ENCODE data around the gene GET3. TPM values are rescaled to one million over a fixed set of nuclear protein-coding genes. Genes with fewer than 3 reads are reported as not detected.

The GET3 gene
- total and polyA plus RNA-seq, 2 of the 4 experiments (the other 2 are of a cell fraction) = 129 to 152 TPM

- no peak overlapping the region for H3K9ac ChIP-seq (ENCODE audit: low read depth, low read length)
- peaks cover 5 to 18% of the 10 kb centered on the region in 2 experiments for H3K79me1 ChIP-seq (ENCODE audit: low read depth in 1 of 2, low read length in 2 of 2)
- H2BK20ac ChIP-seq (ENCODE audit: low read depth, low read length) = no peak overlapping the region
- 91% methylated on average over 23 of the region's 33 CpGs; no CpG with 5 or more reads in 1 of the 2 experiments for WGBS, 2 experiments (ENCODE audit: extremely low coverage in 2 of 2, insufficient read length in 1 of 2)
- no peak overlapping the region for H2BK120ac ChIP-seq (ENCODE audit: low read depth, low read length)
- H2AK9ac ChIP-seq (replicated peaks; ENCODE audit: low read depth, low read length, poor library complexity) = peak overlapping the region; percentile 24
- no peak overlapping the region for H2AFZ ChIP-seq (replicated peaks; ENCODE audit: low read length, poor library complexity)
- H4K20me1 ChIP-seq (ENCODE audit: insufficient read depth, low read length) = peaks cover 14% of the 10 kb centered on the region
- H3K14ac ChIP-seq (replicated peaks; ENCODE audit: low read depth, low read length) = no peak overlapping the region
- peaks cover 72% of the 10 kb centered on the region for H3K36me3 ChIP-seq (ENCODE audit: control insufficient read depth, insufficient read depth, low read length)
- no peaks in the 10 kb centered on the region for H3K27me3 ChIP-seq (ENCODE audit: control insufficient read depth, insufficient read depth, low read length)
- ChIA-PET POLR2A (ENCODE audit: unreplicated experiment) (no interaction called here), CTCF (no interaction called here)
- H3K4me1 ChIP-seq (ENCODE audit: control insufficient read depth, insufficient read depth, low read length) = no peaks in the 10 kb centered on the region
- H3K56ac ChIP-seq (ENCODE audit: extremely low read depth, insufficient read depth, low read length) = no peak overlapping the region
- H2AK5ac ChIP-seq (ENCODE audit: low read depth, low read length) = no peak overlapping the region
- no peaks in the 10 kb centered on the region for H3K9me1 ChIP-seq (ENCODE audit: insufficient read depth, low read length)
- intact Hi-C loops (cut with micrococcal nuclease) (no loop called here), in situ Hi-C loops (cut with MboI; ENCODE audit: low sequenced_read_pairs) (no loop called here), dilution Hi-C loops (cut with HindIII; ENCODE audit: low sequenced_read_pairs, unreplicated experiment) (no loop called here)
- H3K4me2 ChIP-seq (ENCODE audit: low read depth, low read length) = no peak overlapping the region
- H3K4me3 ChIP-seq (ENCODE audit: insufficient read depth, low read depth, low read length) = no peak overlapping the region
- no peak overlapping the region for H4K91ac ChIP-seq (ENCODE audit: insufficient read depth, low read depth, low read length)
- H3K18ac ChIP-seq (ENCODE audit: low read depth, low read length) = no peak overlapping the region
- no peak overlapping the region for H4K5ac ChIP-seq (ENCODE audit: low read depth, low read length)
- H3K27ac ChIP-seq (ENCODE audit: insufficient read depth, low read length) = no peak overlapping the region
- H3K9me3 ChIP-seq (ENCODE audit: control insufficient read depth, insufficient read depth, low read length) = no peaks in the 10 kb centered on the region
- no peak overlapping the region for H3K23ac ChIP-seq (ENCODE audit: low read depth, low read length)
- DNase-seq = no peak
- no peak overlapping the region for H4K8ac ChIP-seq (ENCODE audit: low read depth in 2 of 2, low read length in 2 of 2)
- H2BK5ac ChIP-seq (ENCODE audit: low read depth, low read length, poor library complexity, severe bottlenecking) = no peak overlapping the region
- TF ChIP-seq RCOR1 (IDR thresholded peaks at IDR 0.05; ENCODE audit: insufficient replicate concordance, low read length) (no peak), USF2 (IDR thresholded peaks at IDR 0.05; ENCODE audit: low read depth, low read length) (no peak), ELK1 (IDR thresholded peaks at IDR 0.05; ENCODE audit: borderline replicate concordance, low read depth, low read length) (no peak), MXI1 (IDR thresholded peaks at IDR 0.05; ENCODE audit: borderline replicate concordance, low read depth, low read length) (no peak), FOS (IDR thresholded peaks at IDR 0.05; ENCODE audit: low read depth, low read length) (no peak), CTCF (conservative IDR thresholded peaks at IDR 0.05; ENCODE audit: low read depth, low read length) (no peak), SMC3 (IDR thresholded peaks at IDR 0.05; ENCODE audit: low read depth, low read length) (no peak), RFX5 (IDR thresholded peaks at IDR 0.05; ENCODE audit: low read depth, low read length) (no peak), POLR2A (IDR thresholded peaks at IDR 0.05; ENCODE audit: low read depth, low read length) (no peak), MAZ (IDR thresholded peaks at IDR 0.05; ENCODE audit: borderline replicate concordance, low read depth, low read length) (no peak), CHD1 (IDR thresholded peaks at IDR 0.05; ENCODE audit: low read depth, low read length) (no peak)
- H2BK15ac ChIP-seq (ENCODE audit: low read depth, low read length) = no peak overlapping the region
- BruUV-seq (replicated peaks) = no TSS peak
- H3K4ac ChIP-seq (ENCODE audit: low read depth, low read length) = no peak overlapping the region
- no peak for ATAC-seq (ENCODE audit: low read depth)
Measured at GRCh38 chr19:12701596-12702282, 35.6 kb upstream of the GET3 start.
